Mucosa of stomach (tissue), 1 donor: ENCODE results near the gene VSIG10.
"Not testable (repeated sequence)": the region's sequence is repeated elsewhere in the genome, so short reads cannot be mapped to it uniquely, and the experiment has no call there.

Experiments used
- H3K27me3 ChIP-seq: one replicate; pipeline ENCODE4 v1.7.0; 2013; ENCODE audit warnings: mild to moderate bottlenecking, low read length; ENCODE audit not compliant: control insufficient read depth, insufficient read depth
- H3K36me3 ChIP-seq: one replicate; pipeline ENCODE4 v1.7.0; 2013; ENCODE audit warnings: low read length; ENCODE audit not compliant: control insufficient read depth, insufficient read depth
- H3K4me1 ChIP-seq: one replicate; pipeline ENCODE4 v1.7.0; 2013; ENCODE audit warnings: mild to moderate bottlenecking, low read length; ENCODE audit not compliant: control insufficient read depth, insufficient read depth
- H3K4me3 ChIP-seq: one replicate; pipeline ENCODE4 v1.7.0; 2013; ENCODE audit warnings: low read length
- H3K9ac ChIP-seq: one replicate; pipeline ENCODE4 v1.7.0; 2013; ENCODE audit warnings: mild to moderate bottlenecking, low read length, moderate library complexity
- H3K9me3 ChIP-seq: one replicate; pipeline ENCODE4 v1.7.0; 2013; ENCODE audit warnings: mild to moderate bottlenecking, low read length, moderate library complexity; ENCODE audit not compliant: control insufficient read depth
- donor health status: Pancreatic carcinoma.

Gene VSIG10

DNA sequence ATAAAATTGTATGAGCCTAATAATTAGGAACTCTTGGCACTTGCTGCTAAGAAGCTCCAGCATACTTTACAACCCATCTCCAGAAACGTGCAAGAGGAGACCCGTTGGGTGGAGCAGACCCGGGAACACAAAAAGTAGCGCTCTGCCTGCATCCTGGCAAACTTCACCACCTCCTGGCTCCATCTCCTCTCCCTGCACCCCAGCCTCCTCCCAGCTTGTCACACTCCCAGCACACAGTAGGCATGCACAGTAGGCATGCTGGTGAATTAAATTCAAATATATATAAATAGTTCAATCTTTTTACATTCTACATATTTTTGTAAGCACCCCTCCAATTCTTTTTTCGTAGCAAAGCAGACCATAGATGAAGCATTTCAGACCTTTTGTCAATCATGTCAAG, 1.2 kb downstream of the VSIG10 start:
- no peaks in the 10 kb centered on the region for H3K36me3 ChIP-seq
- peak overlapping the region; percentile 48 for H3K4me3 ChIP-seq
- no peaks in the 10 kb centered on the region for H3K27me3 ChIP-seq
- H3K9me3 ChIP-seq, result no peaks in the 10 kb centered on the region
- peak overlapping the region; percentile 69 for H3K9ac ChIP-seq
- H3K4me1 ChIP-seq, result peaks cover 17% of the 10 kb centered on the region

DNA sequence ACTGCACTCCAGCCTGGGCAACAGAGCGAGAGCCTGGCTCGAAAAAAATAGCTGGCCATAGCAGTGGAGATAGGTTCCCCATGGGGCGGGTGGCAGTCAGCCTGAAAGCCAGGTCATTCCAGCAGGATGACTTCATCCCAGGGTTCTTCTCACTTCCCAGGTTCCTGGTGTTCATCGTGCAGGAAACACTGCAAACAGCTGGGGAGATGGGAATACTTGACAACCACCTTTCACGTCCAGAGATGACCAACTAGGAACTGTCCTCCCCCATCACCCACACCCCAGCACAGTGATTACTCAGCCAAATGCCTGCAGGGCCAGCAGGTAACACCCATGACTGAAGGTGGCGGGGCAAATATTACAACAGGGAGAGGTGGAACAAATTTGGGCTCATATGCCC, 1.7 kb downstream of the VSIG10 start:
- Histone ChIP-seq H3K36me3 (no peaks in the 10 kb centered on the region), H3K9ac (no peak overlapping the region), H3K4me3 (no peak overlapping the region), H3K9me3 (no peaks in the 10 kb centered on the region), H3K4me1 (peaks cover 17% of the 10 kb centered on the region), H3K27me3 (no peaks in the 10 kb centered on the region)

DNA sequence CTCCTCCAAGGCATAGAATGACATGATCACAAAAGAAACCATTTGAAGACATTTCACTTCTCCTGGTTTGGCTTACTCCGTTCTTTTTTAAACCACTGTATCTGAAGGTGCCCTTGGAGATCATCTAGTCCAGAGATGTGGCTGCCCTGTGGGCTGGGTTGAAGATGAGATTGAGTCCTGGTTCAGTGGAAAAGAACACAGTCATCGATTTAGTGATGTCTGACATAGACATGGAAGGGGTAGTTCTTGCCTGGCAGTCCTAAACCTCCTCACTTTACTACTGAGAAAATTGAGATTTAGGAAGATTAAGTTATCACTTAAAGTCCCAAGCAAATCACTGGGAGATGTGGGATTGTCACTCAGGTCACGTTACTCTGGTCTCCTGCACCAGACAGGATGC, 2.8 kb downstream of the VSIG10 start:
- H3K4me1 ChIP-seq, result peaks cover 17% of the 10 kb centered on the region
- no peaks in the 10 kb centered on the region for H3K36me3 ChIP-seq
- no peaks in the 10 kb centered on the region for H3K27me3 ChIP-seq
- no peaks in the 10 kb centered on the region for H3K9me3 ChIP-seq
- no peak overlapping the region for H3K9ac ChIP-seq
- H3K4me3 ChIP-seq, result no peak overlapping the region

- Histone ChIP-seq H3K9ac (no peak overlapping the region), H3K36me3 (no peaks in the 10 kb centered on the region), H3K9me3 (no peaks in the 10 kb centered on the region), H3K4me1 (peaks cover 17% of the 10 kb centered on the region), H3K27me3 (no peaks in the 10 kb centered on the region), H3K4me3 (no peak overlapping the region)
Observed at GRCh38 chr12:118098911-118099671, 4.7 kb downstream of the VSIG10 start.

GRCh38 chr12:118098401-118098800, 5.4 kb downstream of the VSIG10 start:
- H3K4me3 ChIP-seq, result no peak overlapping the region
- H3K4me1 ChIP-seq, result peaks cover 17% of the 10 kb centered on the region
- H3K36me3 ChIP-seq, result no peaks in the 10 kb centered on the region
- H3K9me3 ChIP-seq, result no peaks in the 10 kb centered on the region
- H3K27me3 ChIP-seq, result no peaks in the 10 kb centered on the region
- H3K9ac ChIP-seq, result no peak overlapping the region

DNA sequence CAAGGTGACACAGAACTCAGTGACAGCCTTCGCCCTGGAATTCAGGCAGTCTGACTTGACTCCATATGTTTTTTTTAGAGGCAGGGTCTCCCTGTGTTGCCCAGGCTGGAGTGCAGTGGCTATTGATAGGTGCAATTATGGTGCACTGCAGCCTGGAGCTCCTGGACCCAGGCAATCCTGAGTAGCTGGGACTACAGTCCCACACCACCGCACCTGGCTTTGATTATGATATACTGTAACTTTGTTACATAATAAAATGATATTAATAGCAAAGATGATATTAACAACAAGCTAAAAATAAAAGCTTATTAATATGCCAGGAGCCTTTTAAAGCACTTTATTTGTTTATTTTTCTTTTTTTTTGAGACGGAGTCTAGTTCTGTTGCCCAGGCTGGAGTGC, 9.8 kb downstream of the VSIG10 start:
- H3K9ac ChIP-seq, result no peak overlapping the region
- H3K9me3 ChIP-seq, result no peaks in the 10 kb centered on the region
- H3K36me3 ChIP-seq, result peaks cover 4% of the 10 kb centered on the region
- no peak overlapping the region for H3K4me3 ChIP-seq
- H3K27me3 ChIP-seq, result no peaks in the 10 kb centered on the region
- peaks cover 7% of the 10 kb centered on the region for H3K4me1 ChIP-seq

GRCh38 chr12:118089782-118090181, 14.0 kb downstream of the VSIG10 start:
- no peak overlapping the region for H3K9ac ChIP-seq
- H3K4me3 ChIP-seq, result no peak overlapping the region
- peaks cover 4% of the 10 kb centered on the region for H3K36me3 ChIP-seq
- no peaks in the 10 kb centered on the region for H3K9me3 ChIP-seq
- H3K4me1 ChIP-seq, result no peaks in the 10 kb centered on the region
- no peaks in the 10 kb centered on the region for H3K27me3 ChIP-seq

DNA sequence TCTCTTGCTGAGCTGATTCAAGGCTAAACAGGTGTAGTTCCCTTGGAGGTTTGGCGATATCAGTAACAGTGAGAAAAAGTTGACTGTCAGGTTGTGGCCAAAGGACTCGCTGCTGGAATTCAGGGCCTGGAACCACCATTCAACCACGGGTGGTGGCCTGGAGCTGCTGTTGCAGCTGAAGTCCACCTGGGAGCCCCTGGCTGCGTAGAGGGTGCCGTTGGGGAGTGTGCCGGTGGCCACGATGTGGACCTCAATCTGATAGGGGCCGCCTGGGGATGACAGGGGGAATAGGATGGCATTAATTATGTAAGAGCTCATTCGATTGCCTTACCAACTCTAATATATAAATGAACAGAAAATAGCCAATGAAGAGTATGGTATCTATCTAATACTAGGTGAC, 21.6 kb downstream of the VSIG10 start:
- Histone ChIP-seq H3K9ac (no peak overlapping the region), H3K27me3 (no peaks in the 10 kb centered on the region), H3K4me1 (peaks cover 5% of the 10 kb centered on the region), H3K4me3 (no peak overlapping the region), H3K36me3 (no peaks in the 10 kb centered on the region), H3K9me3 (no peaks in the 10 kb centered on the region)

GRCh38 chr12:118081521-118081920, 22.3 kb downstream of the VSIG10 start:
- H3K4me1 ChIP-seq, H3K9me3 ChIP-seq, H3K4me3 ChIP-seq, H3K27me3 ChIP-seq, H3K9ac ChIP-seq, H3K36me3 ChIP-seq: not testable (repeated sequence)

DNA sequence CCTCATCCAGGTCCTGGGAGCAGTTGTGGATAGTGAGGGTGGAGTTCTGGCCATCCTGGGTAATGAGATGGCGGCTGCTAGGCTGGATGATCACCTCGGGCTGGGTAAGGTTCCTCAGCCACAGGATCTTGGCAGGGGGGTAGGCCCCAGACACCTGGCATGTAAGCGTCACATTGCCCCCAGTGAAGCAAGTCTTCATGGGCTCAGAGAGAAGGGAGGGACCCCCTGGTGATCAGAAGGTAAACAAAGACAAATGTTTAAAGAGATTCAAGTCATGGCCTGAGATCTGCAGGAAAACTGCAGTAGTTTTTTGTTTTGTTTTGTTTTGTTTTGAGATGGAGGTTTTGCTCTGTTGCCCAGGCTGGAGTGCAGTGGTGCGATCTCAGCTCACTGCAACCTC, 30.0 kb downstream of the VSIG10 start:
- Histone ChIP-seq H3K4me3 (no peak overlapping the region), H3K9me3 (no peaks in the 10 kb centered on the region), H3K4me1 (no peaks in the 10 kb centered on the region), H3K36me3 (no peaks in the 10 kb centered on the region), H3K9ac (no peak overlapping the region), H3K27me3 (no peaks in the 10 kb centered on the region)

- H3K9ac ChIP-seq, result no peak overlapping the region
Observed at GRCh38 chr12:118070650-118071049, 33.2 kb downstream of the VSIG10 start.

GRCh38 chr12:118068445-118068844, 35.4 kb downstream of the VSIG10 start:
- Histone ChIP-seq H3K9me3 (no peaks in the 10 kb centered on the region), H3K27me3 (no peaks in the 10 kb centered on the region), H3K4me3 (no peak overlapping the region), H3K9ac (no peak overlapping the region), H3K4me1 (peaks cover 8% of the 10 kb centered on the region), H3K36me3 (no peaks in the 10 kb centered on the region)

More at GRCh38 chr12:118070650-118071049, 33.2 kb downstream of the VSIG10 start:
- Histone ChIP-seq H3K9me3 (no peaks in the 10 kb centered on the region), H3K36me3 (no peaks in the 10 kb centered on the region), H3K4me1 (no peaks in the 10 kb centered on the region), H3K4me3 (no peak overlapping the region), H3K27me3 (no peaks in the 10 kb centered on the region)

DNA sequence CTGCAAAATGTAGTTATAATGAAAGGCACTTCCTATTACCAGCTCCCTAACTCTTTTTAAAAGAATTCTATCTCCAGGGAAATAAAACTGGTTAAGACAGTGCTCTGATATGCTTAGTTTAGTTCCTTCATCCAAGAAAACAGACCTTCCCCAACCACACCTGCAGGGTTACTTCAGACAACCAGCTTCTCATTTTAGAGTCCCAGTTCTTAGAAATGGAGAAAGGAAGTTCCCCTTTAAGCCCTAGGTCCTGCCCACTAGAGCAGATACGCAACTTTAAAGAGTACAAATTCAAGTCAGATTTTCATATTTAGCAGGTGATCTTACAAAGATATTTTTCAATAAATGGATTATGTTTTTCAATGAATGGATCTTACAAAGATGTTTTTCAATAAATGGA, 38.4 kb downstream of the VSIG10 start:
- H3K4me3 ChIP-seq, result no peak overlapping the region
- no peaks in the 10 kb centered on the region for H3K27me3 ChIP-seq
- H3K9me3 ChIP-seq, result no peaks in the 10 kb centered on the region
- H3K36me3 ChIP-seq, result no peaks in the 10 kb centered on the region
- H3K9ac ChIP-seq, result no peak overlapping the region
- H3K4me1 ChIP-seq, result peaks cover 22% of the 10 kb centered on the region
